ENCODE results near the gene FITM2. TPM values are rescaled to one million over a fixed set of nuclear protein-coding genes. Genes with fewer than 3 reads are reported as not detected.

The FITM2 gene
- total RNA-seq, 4 donors from 2014 or later, result 7.0 to 11.1 (median 8.3) TPM

DNA sequence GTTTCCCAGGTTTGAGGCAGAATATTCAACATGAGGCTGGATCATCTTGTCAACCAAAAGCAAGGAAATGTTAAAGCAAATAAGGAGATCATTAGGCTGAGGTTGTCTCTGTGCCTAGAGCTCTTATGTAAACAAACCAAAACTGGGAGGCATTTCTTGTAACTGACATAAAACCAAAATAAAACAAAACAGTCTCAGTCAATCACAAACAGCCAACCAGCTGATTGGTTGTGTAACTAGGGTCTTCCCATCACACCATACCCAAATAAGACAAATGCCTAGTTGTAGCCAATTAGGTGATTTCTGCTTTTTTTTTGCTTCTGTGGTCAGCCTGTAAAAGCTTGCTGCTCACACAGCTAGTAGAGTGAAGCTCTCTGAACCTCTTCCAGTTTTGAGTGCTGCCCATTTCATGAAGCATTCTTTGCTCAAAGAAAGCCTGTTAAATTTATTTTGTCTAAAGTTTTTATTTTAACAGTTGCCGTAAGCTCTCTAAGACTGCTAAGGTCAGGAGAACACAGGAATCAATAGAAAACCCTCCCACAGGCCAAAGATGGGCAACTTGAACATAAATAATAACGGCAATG lies 8.9 kb upstream of the FITM2 start:
- intact Hi-C loops (cut with DNase I), result no loop called here
- 87% methylated on average over 2 of the region's 2 CpGs for WGBS
- Histone ChIP-seq H3K9me3 (no peaks in the 10 kb centered on the region), H3K4me1 (no peaks in the 10 kb centered on the region), H3K27ac (replicated peaks in 1 of 4) (no peak overlapping the region), H3K4me3 (no peak overlapping the region), H3K36me3 (no peaks in the 10 kb centered on the region), H3K27me3 (peaks cover 0 to 13% (median 0%) of the 10 kb centered on the region in 4 donors)
- TF ChIP-seq POLR2A (IDR thresholded peaks at IDR 0.05; ENCODE audit: low read depth) (no peak), POLR2AphosphoS5 (IDR thresholded peaks at IDR 0.05) (no peak), EP300 (IDR thresholded peaks at IDR 0.05) (no peak)
- TF ChIP-seq, protein P1, sequence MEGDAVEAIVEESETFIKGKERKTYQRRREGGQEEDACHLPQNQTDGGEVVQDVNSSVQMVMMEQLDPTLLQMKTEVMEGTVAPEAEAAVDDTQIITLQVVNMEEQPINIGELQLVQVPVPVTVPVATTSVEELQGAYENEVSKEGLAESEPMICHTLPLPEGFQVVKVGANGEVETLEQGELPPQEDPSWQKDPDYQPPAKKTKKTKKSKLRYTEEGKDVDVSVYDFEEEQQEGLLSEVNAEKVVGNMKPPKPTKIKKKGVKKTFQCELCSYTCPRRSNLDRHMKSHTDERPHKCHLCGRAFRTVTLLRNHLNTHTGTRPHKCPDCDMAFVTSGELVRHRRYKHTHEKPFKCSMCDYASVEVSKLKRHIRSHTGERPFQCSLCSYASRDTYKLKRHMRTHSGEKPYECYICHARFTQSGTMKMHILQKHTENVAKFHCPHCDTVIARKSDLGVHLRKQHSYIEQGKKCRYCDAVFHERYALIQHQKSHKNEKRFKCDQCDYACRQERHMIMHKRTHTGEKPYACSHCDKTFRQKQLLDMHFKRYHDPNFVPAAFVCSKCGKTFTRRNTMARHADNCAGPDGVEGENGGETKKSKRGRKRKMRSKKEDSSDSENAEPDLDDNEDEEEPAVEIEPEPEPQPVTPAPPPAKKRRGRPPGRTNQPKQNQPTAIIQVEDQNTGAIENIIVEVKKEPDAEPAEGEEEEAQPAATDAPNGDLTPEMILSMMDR (IDR thresholded peaks at IDR 0.05), result no peak
- DNase-seq (ENCODE audit: extremely low spot score), result no peak

DNA sequence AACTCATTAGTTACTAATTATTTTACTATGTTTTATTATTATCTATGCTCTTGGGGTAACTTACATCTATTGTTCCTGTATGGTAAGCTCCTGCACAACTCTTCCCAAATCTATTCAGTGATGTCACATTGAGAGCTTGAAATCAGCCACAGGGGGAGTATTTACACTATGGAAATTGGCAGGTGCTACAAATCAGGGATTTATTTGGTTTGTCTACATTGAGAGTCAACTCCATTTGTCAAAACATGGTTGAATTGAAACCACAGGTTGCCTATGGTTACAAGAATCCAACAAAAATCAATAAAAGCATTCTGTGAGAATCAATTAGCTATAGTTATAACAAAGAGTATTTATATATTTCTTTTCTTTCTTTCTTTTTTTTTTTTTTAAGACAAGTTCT lies 3.9 kb upstream of the FITM2 start:
- intact Hi-C loops (cut with DNase I), result no loop called here
- no peak overlapping the region for H3K27ac ChIP-seq (replicated peaks in 1 of 4)
- H3K36me3 ChIP-seq, result no peaks in the 10 kb centered on the region

DNA sequence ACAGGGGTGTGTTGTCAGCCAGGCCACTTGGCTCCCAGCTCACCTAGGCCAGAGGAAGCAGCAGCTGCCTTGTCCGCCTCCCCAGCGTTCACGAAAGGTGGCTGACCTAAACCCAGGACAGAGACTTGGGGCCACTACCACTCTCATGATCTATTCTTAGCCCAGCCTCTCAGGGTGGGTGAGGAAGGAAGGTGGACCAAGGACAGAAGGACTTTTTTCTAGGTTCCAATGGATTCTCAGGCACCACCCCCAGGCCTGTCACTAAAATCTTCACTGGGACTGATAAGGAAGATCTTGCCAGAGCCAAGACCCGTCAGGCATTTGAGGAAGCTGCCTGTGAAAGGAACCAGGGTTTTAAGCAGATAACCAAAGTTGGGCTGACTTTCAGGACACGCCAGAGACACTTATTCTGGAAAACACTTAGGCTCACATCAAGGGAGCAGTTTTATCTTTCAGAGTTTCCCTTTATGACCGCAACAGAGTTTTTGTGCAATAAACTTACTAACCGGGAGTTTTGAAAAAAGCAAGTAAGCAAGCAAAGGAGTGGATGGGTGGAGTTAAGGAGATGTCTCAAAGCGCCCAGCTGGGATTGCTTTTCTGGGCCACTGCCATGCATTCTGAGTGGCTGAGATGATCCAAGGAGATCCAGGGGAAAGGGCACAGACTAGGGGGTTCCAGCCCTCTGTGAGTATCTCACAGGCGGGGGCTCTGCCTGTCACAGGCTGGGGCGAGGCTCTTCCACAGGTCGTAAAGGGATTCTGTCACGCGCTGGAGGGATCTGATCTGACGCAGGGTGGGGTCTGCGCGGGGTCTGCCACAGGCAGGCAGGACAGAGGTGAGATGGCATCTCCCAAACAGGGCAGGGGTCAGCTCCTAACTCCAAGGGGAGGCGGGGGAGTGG lies 989 bp downstream of the FITM2 start:
- peaks cover 0 to 17% (median 10%) of the 10 kb centered on the region in 4 donors for H3K36me3 ChIP-seq
- intact Hi-C loops (cut with DNase I), result loop anchor here (10.0 kb wide), 1 partner anchor 195 kb away; no protein-coding TSS in a partner anchor
- H3K9me3 ChIP-seq, result no peaks in the 10 kb centered on the region
- H3K4me1 ChIP-seq, result peaks cover 18 to 33% (median 23%) of the 10 kb centered on the region in 4 donors
- H3K27me3 ChIP-seq, result no peaks in the 10 kb centered on the region
- TF ChIP-seq EP300 (IDR thresholded peaks at IDR 0.05) (no peak), POLR2AphosphoS5 (IDR thresholded peaks at IDR 0.05) (no peak), POLR2A (IDR thresholded peaks at IDR 0.05; ENCODE audit: low read depth) (no peak)
- TF ChIP-seq, protein P1 (IDR thresholded peaks at IDR 0.05), result no peak
- H3K4me3 ChIP-seq, result peak overlapping the region; percentile 75 to 97 (median 78)
- DNase-seq (ENCODE audit: extremely low spot score), result no peak
- peak overlapping the region; percentile 71 to 76 (median 74) for H3K27ac ChIP-seq (replicated peaks in 1 of 4)
- WGBS, result 14% methylated on average over 15 of the region's 17 CpGs

More for the DNA sequence above, 3.9 kb upstream of the FITM2 start:
- no peak for TF ChIP-seq POLR2A (IDR thresholded peaks at IDR 0.05; ENCODE audit: low read depth)
- TF ChIP-seq, protein P1 (IDR thresholded peaks at IDR 0.05), result no peak
- TF ChIP-seq EP300 (IDR thresholded peaks at IDR 0.05), result no peak
- Histone ChIP-seq H3K27me3 (no peaks in the 10 kb centered on the region), H3K9me3 (no peaks in the 10 kb centered on the region), H3K4me3 (no peak overlapping the region), H3K4me1 (peaks cover 4 to 15% (median 12%) of the 10 kb centered on the region in 4 donors)
- no peak for DNase-seq (ENCODE audit: extremely low spot score)

DNA sequence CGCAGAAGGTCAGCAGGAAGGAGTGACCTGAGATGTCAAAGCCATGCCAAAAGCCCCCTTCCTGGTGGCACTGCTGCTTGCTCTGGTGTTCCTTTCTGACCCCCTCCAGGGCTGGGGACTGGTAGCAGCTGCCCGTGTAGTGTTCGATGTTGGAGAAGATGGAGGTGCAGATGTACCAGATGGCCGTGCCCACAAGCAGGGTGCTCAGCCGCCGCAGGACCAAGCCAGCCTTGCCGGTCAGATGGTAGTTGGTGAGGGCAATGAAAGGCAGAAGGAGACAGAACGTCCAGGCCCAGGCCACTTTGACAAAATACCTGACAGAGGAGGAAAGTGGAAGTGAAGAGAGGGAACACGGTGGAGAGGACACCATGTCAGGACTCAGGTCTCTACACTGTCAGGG lies 4.1 kb downstream of the FITM2 start:
- WGBS, result 92% methylated on average over 7 of the region's 9 CpGs
- no peak for DNase-seq (ENCODE audit: extremely low spot score)
- intact Hi-C loops (cut with DNase I), result loop anchor here (10.0 kb wide), 1 partner anchor 192 kb away; no protein-coding TSS in a partner anchor
- H3K27me3 ChIP-seq, result no peaks in the 10 kb centered on the region
- TF ChIP-seq, protein P1 (IDR thresholded peaks at IDR 0.05), result no peak
- TF ChIP-seq POLR2AphosphoS5 (IDR thresholded peaks at IDR 0.05), result no peak
- no peak for TF ChIP-seq EP300 (IDR thresholded peaks at IDR 0.05)
- TF ChIP-seq POLR2A (IDR thresholded peaks at IDR 0.05; ENCODE audit: low read depth), result no peak
- H3K9me3 ChIP-seq, result no peaks in the 10 kb centered on the region
- H3K27ac ChIP-seq (replicated peaks in 1 of 4), result no peak overlapping the region
- no peak overlapping the region for H3K4me3 ChIP-seq
- H3K36me3 ChIP-seq, result peaks cover 0 to 21% (median 10%) of the 10 kb centered on the region in 4 donors
- H3K4me1 ChIP-seq, result peaks cover 21 to 33% (median 23%) of the 10 kb centered on the region in 4 donors
